GM08714 (cell line): Measurements from ENCODE around the gene ZNF277.

Experiments used
- H3K4me3 ChIP-seq: fragments of 200-500 bp; sonication (Bioruptor generic); 2 replicates; pipeline ENCODE4 v1.5.1; 2014; ENCODE audit warnings: mild to moderate bottlenecking, low read length, inconsistent platforms
- ZNF274 ChIP-seq: IDR thresholded peaks from 2 replicates; pipeline ENCODE4 v1.6.1; 2012; ENCODE audit warnings: mild to moderate bottlenecking, low read depth, low read length

The ZNF277 gene

GRCh38 chr7:112346381-112347060 lies 140.0 kb downstream of the ZNF277 start:
- H3K4me3 ChIP-seq: no peak overlapping the region
- TF ChIP-seq ZNF274: no peak

- TF ChIP-seq ZNF274: no peak
- no peak overlapping the region for H3K4me3 ChIP-seq
Observed at GRCh38 chr7:112347088-112347487, 140.6 kb downstream of the ZNF277 start.

- no peak overlapping the region for H3K4me3 ChIP-seq
- TF ChIP-seq ZNF274: no peak
Observed at GRCh38 chr7:112350585-112350984, 144.1 kb downstream of the ZNF277 start.

- H3K4me3 ChIP-seq: no peak overlapping the region
- no peak for TF ChIP-seq ZNF274
Observed at GRCh38 chr7:112356596-112356995, 150.1 kb downstream of the ZNF277 start.

- no peak overlapping the region for H3K4me3 ChIP-seq
- TF ChIP-seq ZNF274: no peak
Observed at GRCh38 chr7:112357136-112357535, 150.6 kb downstream of the ZNF277 start.

GRCh38 chr7:112358513-112358912 lies 152.0 kb downstream of the ZNF277 start:
- TF ChIP-seq ZNF274: no peak
- H3K4me3 ChIP-seq: no peak overlapping the region

GRCh38 chr7:112359086-112359485 lies 152.6 kb downstream of the ZNF277 start:
- no peak overlapping the region for H3K4me3 ChIP-seq
- TF ChIP-seq ZNF274: no peak

- TF ChIP-seq ZNF274: no peak
- no peak overlapping the region for H3K4me3 ChIP-seq
Observed at GRCh38 chr7:112360681-112361080, 154.2 kb downstream of the ZNF277 start.

- no peak for TF ChIP-seq ZNF274
- no peak overlapping the region for H3K4me3 ChIP-seq
Observed at GRCh38 chr7:112361154-112361553, 154.7 kb downstream of the ZNF277 start.

GRCh38 chr7:112362053-112362650 lies 155.7 kb downstream of the ZNF277 start:
- H3K4me3 ChIP-seq: no peak overlapping the region
- no peak for TF ChIP-seq ZNF274

GRCh38 chr7:112362731-112363131 lies 156.2 kb downstream of the ZNF277 start:
- TF ChIP-seq ZNF274: no peak
- H3K4me3 ChIP-seq: no peak overlapping the region

- H3K4me3 ChIP-seq: no peak overlapping the region
- TF ChIP-seq ZNF274: no peak
Observed at GRCh38 chr7:112364388-112364787, 157.9 kb downstream of the ZNF277 start.

- no peak overlapping the region for H3K4me3 ChIP-seq
- no peak for TF ChIP-seq ZNF274
Observed at GRCh38 chr7:112365551-112365950, 159.1 kb downstream of the ZNF277 start.

GRCh38 chr7:112366886-112367285 lies 160.4 kb downstream of the ZNF277 start:
- TF ChIP-seq ZNF274: no peak

GRCh38 chr7:112370436-112370835 lies 163.9 kb downstream of the ZNF277 start:
- no peak for TF ChIP-seq ZNF274
- H3K4me3 ChIP-seq: no peak overlapping the region

More at GRCh38 chr7:112366886-112367285, 160.4 kb downstream of the ZNF277 start:
- H3K4me3 ChIP-seq: no peak overlapping the region

- TF ChIP-seq ZNF274: no peak
- H3K4me3 ChIP-seq: no peak overlapping the region
Observed at GRCh38 chr7:112371701-112372100, 165.2 kb downstream of the ZNF277 start.

- no peak for TF ChIP-seq ZNF274
- no peak overlapping the region for H3K4me3 ChIP-seq
Observed at GRCh38 chr7:112372101-112372500, 165.6 kb downstream of the ZNF277 start.
